Measurements from ENCODE around the gene BRINP3. TPM values are rescaled to one million over a fixed set of nuclear protein-coding genes. Genes with fewer than 3 reads are reported as not detected.

The BRINP3 gene
- total and polyA plus RNA-seq, 2 of the 13 experiments (the other 11 are each of a cell fraction or from before 2014, with no cell fraction given) = not detected

DNA sequence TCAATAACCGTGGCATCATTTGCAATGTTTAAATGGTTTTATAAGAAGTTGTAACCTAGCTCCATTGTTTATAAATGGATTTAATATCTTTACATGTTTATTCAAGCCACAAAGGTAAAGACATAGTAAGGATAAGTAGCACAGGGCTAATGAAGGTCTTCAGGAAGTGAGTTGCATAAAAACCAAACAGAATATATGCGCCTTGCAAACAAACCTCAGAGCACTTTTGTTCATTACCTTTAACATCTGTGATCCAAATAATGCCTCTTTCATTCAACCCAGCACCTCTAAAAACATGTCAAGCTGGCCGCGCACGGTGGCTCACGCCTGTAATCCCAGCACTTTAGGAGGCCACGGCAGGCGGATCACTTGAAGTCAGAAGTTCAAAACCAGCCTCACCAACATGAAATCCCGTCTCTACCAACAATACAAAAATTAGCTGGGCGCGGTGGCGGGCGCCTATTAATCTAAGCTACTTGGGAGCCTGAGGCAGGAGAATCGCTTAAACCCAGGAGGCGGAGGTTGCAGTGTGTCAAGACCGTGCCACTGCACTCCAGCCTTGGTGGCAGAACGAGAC is 25.3 kb downstream of the BRINP3 start (continued):
- TF ChIP-seq, protein P1, sequence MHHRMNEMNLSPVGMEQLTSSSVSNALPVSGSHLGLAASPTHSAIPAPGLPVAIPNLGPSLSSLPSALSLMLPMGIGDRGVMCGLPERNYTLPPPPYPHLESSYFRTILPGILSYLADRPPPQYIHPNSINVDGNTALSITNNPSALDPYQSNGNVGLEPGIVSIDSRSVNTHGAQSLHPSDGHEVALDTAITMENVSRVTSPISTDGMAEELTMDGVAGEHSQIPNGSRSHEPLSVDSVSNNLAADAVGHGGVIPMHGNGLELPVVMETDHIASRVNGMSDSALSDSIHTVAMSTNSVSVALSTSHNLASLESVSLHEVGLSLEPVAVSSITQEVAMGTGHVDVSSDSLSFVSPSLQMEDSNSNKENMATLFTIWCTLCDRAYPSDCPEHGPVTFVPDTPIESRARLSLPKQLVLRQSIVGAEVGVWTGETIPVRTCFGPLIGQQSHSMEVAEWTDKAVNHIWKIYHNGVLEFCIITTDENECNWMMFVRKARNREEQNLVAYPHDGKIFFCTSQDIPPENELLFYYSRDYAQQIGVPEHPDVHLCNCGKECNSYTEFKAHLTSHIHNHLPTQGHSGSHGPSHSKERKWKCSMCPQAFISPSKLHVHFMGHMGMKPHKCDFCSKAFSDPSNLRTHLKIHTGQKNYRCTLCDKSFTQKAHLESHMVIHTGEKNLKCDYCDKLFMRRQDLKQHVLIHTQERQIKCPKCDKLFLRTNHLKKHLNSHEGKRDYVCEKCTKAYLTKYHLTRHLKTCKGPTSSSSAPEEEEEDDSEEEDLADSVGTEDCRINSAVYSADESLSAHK (CRISPR knock-in tag; IDR thresholded peaks at IDR 0.05; ENCODE audit: borderline replicate concordance) = no peak
- TF ChIP-seq, protein P2, sequence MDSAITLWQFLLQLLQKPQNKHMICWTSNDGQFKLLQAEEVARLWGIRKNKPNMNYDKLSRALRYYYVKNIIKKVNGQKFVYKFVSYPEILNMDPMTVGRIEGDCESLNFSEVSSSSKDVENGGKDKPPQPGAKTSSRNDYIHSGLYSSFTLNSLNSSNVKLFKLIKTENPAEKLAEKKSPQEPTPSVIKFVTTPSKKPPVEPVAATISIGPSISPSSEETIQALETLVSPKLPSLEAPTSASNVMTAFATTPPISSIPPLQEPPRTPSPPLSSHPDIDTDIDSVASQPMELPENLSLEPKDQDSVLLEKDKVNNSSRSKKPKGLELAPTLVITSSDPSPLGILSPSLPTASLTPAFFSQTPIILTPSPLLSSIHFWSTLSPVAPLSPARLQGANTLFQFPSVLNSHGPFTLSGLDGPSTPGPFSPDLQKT (CRISPR knock-in tag; IDR thresholded peaks at IDR 0.05; ENCODE audit: borderline replicate concordance) = no peak
- no peak for TF ChIP-seq RFXANK (CRISPR knock-in tag; IDR thresholded peaks at IDR 0.05)

DNA sequence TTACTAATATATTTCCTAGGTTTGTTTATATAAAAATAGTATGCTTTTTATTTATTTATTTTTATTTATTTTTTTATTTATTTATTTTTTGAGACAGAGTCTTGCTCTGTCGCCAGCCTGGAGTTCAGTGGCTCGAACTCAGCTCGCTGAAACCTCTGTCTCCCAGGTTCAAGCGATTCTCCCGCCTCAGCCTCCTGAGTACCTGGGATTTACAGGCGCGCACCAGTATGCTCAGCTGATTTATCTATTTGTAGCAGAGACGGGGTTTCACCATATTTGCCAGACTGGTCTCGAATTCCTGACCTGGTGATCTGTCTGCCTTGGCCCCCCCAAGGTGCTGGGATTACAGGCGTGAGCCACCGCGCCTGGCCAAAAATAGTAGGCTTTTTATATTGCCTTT is 33.2 kb downstream of the BRINP3 start:
- Histone ChIP-seq H3K4me1 (ENCODE audit: insufficient read depth, low read length) (no peaks in the 10 kb centered on the region), H3K27ac (ENCODE audit: extremely low read length, insufficient read depth, low read length) (no peak overlapping the region), H4K20me1 (ENCODE audit: insufficient read depth, low read length) (no peaks in the 10 kb centered on the region), H3K36me3 (replicated peaks in 1 of 2; ENCODE audit: control insufficient read depth in 1 of 2, insufficient read depth in 2 of 2, low read length in 2 of 2) (no peaks in the 10 kb centered on the region), H3K4me2 (ENCODE audit: low read depth, low read length) (no peak overlapping the region), H3K4me3 (replicated peaks in 1 of 3; ENCODE audit: insufficient read depth in 1 of 3, low read depth in 2 of 3, low read length in 3 of 3) (no peak overlapping the region), H2AFZ (ENCODE audit: low read length) (no peak overlapping the region), H3K9me3 (ENCODE audit: low read length) (no peaks in the 10 kb centered on the region), H3K79me2 (ENCODE audit: insufficient read depth, low read length) (no peaks in the 10 kb centered on the region), H3K27me3 (ENCODE audit: control insufficient read depth in 1 of 2, insufficient read depth in 2 of 2, low read length in 2 of 2) (no peaks in the 10 kb centered on the region), H3K9ac (ENCODE audit: insufficient read depth, low read depth, low read length) (no peak overlapping the region)
- WGBS (ENCODE audit: low lambda C conversion rate) = 39% methylated on average over 12 of the region's 12 CpGs
- intact Hi-C loops (cut with micrococcal nuclease; ENCODE audit: unreplicated experiment) = no loop called here
- no peak for DNase-seq (ENCODE audit: low spot score)
- POLR2A ChIA-PET = no interaction called here
- FAIRE-seq = no peak
- in situ Hi-C loops (cut with HindIII; ENCODE audit: extremely low pct_ligation_motif_present, low pct_unique_long_range_greater_than_20kb) = no loop called here
- no peak for TF ChIP-seq MYC (CRISPR knock-in tag; IDR thresholded peaks at IDR 0.05; ENCODE audit: borderline replicate concordance)
- ATAC-seq = no peak
- BruUV-seq (replicated peaks) = no TSS peak
- CTCF ChIA-PET (ENCODE audit: low intra/inter-chr PET ratio, low total read pairs) = no interaction called here
